ENCODE measurements around the gene MLANA.

- TF ChIP-seq EZH2 (IDR thresholded peaks at IDR 0.05; ENCODE audit: borderline replicate concordance) (no peak), CTCF (IDR thresholded peaks at IDR 0.05; ENCODE audit: poor library complexity) (no peak)
Observed at GRCh38 chr9:5931657-5932056, 41.0 kb downstream of the MLANA start.
